ENCODE results near the gene FNDC10.

DNA sequence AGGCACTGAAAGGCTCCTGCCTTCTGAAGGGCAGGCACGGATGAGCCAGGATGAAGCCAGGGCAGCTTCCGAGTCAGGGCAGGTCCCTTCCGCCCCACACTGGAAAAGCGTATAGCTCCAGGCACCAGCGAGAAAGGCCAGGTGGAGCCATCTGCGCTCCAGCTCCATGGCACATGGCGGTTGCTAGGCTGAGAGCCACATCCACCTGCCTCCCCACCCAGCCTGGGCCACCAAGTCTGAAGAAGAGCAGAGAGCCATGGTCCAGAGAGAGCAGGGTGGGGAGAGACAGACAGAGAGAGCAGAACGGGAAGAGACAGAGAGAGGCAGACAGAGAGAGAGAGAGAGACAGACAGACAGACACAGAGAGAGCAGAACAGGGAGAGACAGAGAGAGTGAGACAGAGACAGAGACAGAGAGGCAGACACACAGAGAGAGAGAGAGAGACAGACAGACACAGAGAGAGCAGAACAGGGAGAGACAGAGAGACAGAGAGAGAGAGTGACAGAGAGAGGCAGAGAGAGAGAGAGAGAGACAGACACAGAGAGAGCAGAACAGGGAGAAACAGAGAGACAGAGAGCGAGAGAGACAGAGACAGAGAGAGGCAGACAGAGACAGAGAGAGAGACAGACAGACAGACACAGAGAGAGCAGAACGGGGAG lies 5.2 kb downstream of the FNDC10 start:
- TF ChIP-seq, protein P1, sequence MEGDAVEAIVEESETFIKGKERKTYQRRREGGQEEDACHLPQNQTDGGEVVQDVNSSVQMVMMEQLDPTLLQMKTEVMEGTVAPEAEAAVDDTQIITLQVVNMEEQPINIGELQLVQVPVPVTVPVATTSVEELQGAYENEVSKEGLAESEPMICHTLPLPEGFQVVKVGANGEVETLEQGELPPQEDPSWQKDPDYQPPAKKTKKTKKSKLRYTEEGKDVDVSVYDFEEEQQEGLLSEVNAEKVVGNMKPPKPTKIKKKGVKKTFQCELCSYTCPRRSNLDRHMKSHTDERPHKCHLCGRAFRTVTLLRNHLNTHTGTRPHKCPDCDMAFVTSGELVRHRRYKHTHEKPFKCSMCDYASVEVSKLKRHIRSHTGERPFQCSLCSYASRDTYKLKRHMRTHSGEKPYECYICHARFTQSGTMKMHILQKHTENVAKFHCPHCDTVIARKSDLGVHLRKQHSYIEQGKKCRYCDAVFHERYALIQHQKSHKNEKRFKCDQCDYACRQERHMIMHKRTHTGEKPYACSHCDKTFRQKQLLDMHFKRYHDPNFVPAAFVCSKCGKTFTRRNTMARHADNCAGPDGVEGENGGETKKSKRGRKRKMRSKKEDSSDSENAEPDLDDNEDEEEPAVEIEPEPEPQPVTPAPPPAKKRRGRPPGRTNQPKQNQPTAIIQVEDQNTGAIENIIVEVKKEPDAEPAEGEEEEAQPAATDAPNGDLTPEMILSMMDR (IDR thresholded peaks at IDR 0.05), result no peak
- TF ChIP-seq EZH2phosphoT487 (IDR thresholded peaks at IDR 0.05) (no peak), EZH2 (IDR thresholded peaks at IDR 0.05) (no peak)

All from neural progenitor cell (in vitro differentiated cells).